Measurements from ENCODE around the gene ANKRD63. TPM values are rescaled to one million over a fixed set of nuclear protein-coding genes. Genes with fewer than 3 reads are reported as not detected.
A peak's percentile ranks its signal among the peaks of the same experiment; 100 is the strongest.

Gene ANKRD63
- total RNA-seq, 2 donors from 2014 or later = 0.44 to 1.3 TPM

GRCh38 chr15:40265355-40265754 lies 17.5 kb downstream of the ANKRD63 start:
- H3K27ac ChIP-seq = no peak overlapping the region
- no peaks in the 10 kb centered on the region for H3K27me3 ChIP-seq
- no peak for DNase-seq (ENCODE audit: low spot score)
- no peak overlapping the region for H3K4me3 ChIP-seq
- TF ChIP-seq, protein P1, sequence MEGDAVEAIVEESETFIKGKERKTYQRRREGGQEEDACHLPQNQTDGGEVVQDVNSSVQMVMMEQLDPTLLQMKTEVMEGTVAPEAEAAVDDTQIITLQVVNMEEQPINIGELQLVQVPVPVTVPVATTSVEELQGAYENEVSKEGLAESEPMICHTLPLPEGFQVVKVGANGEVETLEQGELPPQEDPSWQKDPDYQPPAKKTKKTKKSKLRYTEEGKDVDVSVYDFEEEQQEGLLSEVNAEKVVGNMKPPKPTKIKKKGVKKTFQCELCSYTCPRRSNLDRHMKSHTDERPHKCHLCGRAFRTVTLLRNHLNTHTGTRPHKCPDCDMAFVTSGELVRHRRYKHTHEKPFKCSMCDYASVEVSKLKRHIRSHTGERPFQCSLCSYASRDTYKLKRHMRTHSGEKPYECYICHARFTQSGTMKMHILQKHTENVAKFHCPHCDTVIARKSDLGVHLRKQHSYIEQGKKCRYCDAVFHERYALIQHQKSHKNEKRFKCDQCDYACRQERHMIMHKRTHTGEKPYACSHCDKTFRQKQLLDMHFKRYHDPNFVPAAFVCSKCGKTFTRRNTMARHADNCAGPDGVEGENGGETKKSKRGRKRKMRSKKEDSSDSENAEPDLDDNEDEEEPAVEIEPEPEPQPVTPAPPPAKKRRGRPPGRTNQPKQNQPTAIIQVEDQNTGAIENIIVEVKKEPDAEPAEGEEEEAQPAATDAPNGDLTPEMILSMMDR (IDR thresholded peaks at IDR 0.05) = no peak
- no peaks in the 10 kb centered on the region for H3K36me3 ChIP-seq
- H3K9me3 ChIP-seq = no peaks in the 10 kb centered on the region
- peaks cover 0 to 10% of the 10 kb centered on the region in 2 donors for H3K4me1 ChIP-seq

- Histone ChIP-seq H3K4me1 (peaks cover 0 to 10% of the 10 kb centered on the region in 2 donors), H3K4me3 (no peak overlapping the region), H3K27me3 (no peaks in the 10 kb centered on the region), H3K27ac (no peak overlapping the region), H3K9me3 (no peaks in the 10 kb centered on the region), H3K36me3 (no peaks in the 10 kb centered on the region)
- TF ChIP-seq, protein P1 (IDR thresholded peaks at IDR 0.05) = no peak
- no peak for DNase-seq (ENCODE audit: low spot score)
Observed at GRCh38 chr15:40264321-40265153, 18.3 kb downstream of the ANKRD63 start.

GRCh38 chr15:40263024-40263754 lies 19.7 kb downstream of the ANKRD63 start:
- Histone ChIP-seq H3K4me3 (no peak overlapping the region), H3K4me1 (peaks cover 0 to 10% of the 10 kb centered on the region in 2 donors), H3K27ac (peak overlapping the region in 1 of 2 donors; percentile 26), H3K27me3 (no peaks in the 10 kb centered on the region), H3K36me3 (no peaks in the 10 kb centered on the region), H3K9me3 (no peaks in the 10 kb centered on the region)
- no peak for DNase-seq (ENCODE audit: low spot score)
- TF ChIP-seq, protein P1 (IDR thresholded peaks at IDR 0.05) = no peak

- TF ChIP-seq, protein P1 (IDR thresholded peaks at IDR 0.05) = no peak
- H3K9me3 ChIP-seq = no peaks in the 10 kb centered on the region
- H3K36me3 ChIP-seq = no peaks in the 10 kb centered on the region
Observed at GRCh38 chr15:40259021-40259420, 23.8 kb downstream of the ANKRD63 start.

DNA sequence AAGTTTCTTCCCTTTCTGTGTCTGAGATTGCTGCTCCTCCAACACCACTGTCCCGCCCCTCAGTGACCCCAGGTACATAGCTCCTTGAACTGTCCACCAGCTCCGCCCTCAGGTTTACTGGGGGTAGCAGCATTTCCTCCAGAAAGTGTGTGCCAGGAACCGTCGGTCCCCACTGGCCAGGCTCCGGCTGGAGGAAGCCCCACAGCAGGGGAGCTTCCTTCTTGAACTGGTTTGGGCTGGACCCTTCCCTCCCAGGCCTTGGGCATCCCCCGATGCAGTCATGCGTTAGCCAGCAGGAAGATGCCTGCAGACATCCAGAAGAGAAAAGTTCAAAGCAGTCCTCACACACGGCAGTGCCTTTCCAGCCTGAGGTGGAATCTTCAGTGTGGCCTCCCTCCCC lies 24.3 kb downstream of the ANKRD63 start:
- Histone ChIP-seq H3K36me3 (no peaks in the 10 kb centered on the region), H3K4me1 (peaks cover 0 to 9% of the 10 kb centered on the region in 2 donors), H3K9me3 (no peaks in the 10 kb centered on the region), H3K4me3 (no peak overlapping the region), H3K27ac (no peak overlapping the region), H3K27me3 (no peaks in the 10 kb centered on the region)
- TF ChIP-seq, protein P1 (IDR thresholded peaks at IDR 0.05) = no peak
- DNase-seq (ENCODE audit: low spot score) = no peak

More at GRCh38 chr15:40259021-40259420, 23.8 kb downstream of the ANKRD63 start:
- Histone ChIP-seq H3K4me1 (peaks cover 0 to 6% of the 10 kb centered on the region in 2 donors), H3K27ac (no peak overlapping the region), H3K27me3 (no peaks in the 10 kb centered on the region), H3K4me3 (no peak overlapping the region)
- DNase-seq (ENCODE audit: low spot score) = no peak

Data from right atrium auricular region (tissue), 2 donors.